Colonic mucosa (tissue), 4 donors: ENCODE measurements around the gene XPR1. TPM values are rescaled to one million over a fixed set of nuclear protein-coding genes. Genes with fewer than 3 reads are reported as not detected.
"Not testable (repeated sequence)": the region's sequence is repeated elsewhere in the genome, so short reads cannot be mapped to it uniquely, and the experiment has no call there.

Experiments used
- DNase-seq: peaks from one replicate; pipeline ENCODE4 v3.0.0-alpha.2; 2020
- H3K27ac ChIP-seq: fragments of 200-600 bp; one replicate; pipeline ENCODE4 v1.8.0; 2021
- H3K27me3 ChIP-seq: fragments of 200-600 bp; one replicate; pipeline ENCODE4 v1.8.0; 2021
- H3K36me3 ChIP-seq: fragments of 200-600 bp; one replicate; pipeline ENCODE4 v1.8.0; 2021
- H3K4me1 ChIP-seq: fragments of 200-600 bp; one replicate; pipeline ENCODE4 v1.8.0; 2021; ENCODE audit warnings: mild to moderate bottlenecking
- H3K4me3 ChIP-seq: fragments of 200-600 bp; one replicate; pipeline ENCODE4 v1.8.0; 2021
- H3K9ac ChIP-seq, 2 donors: one replicate each; pipeline ENCODE4 v1.7.0; 2013; ENCODE audit warnings: control low read depth in 2 of 2, low read depth in 2 of 2, low read length in 2 of 2
- H3K9me3 ChIP-seq: fragments of 200-600 bp; one replicate; pipeline ENCODE4 v1.8.0; 2021
- CTCF ChIP-seq: fragments of 200-600 bp; IDR thresholded peaks from one replicate; pipeline ENCODE4 v1.8.0; 2022; ENCODE audit warnings: antibody characterized with exemption, mild to moderate bottlenecking
- intact Hi-C: fragments of 100-400 bp; cut with DNase I; formaldehyde crosslinking; loops from one replicate; pipeline ENCODE4 v1.14.1; 2022
- total RNA-seq, 2 donors: library from RNA; stranded (reverse); fragmentation: NEBNext Ultra II Directional in 1 of 2; extraction: Animal tissue kit (Norgen Biotek cat#: 25700) in 1 of 2; gene quantifications; one replicate each; pipeline ENCODE4 v1.2.1, GENCODE V29; 2021
- donor health status: healthy.
- donor health status: DM: no; HTN: no; CAD: no.
- donor health status: DM: no; HTN: no; CAD: no.

Gene XPR1
- total RNA-seq, 2 donors from 2014 or later = 20.5 to 25.8 TPM

- Histone ChIP-seq H3K9me3 (no peaks in the 10 kb centered on the region), H3K4me3 (no peak overlapping the region), H3K36me3 (no peaks in the 10 kb centered on the region), H3K9ac (no peak overlapping the region), H3K27ac (no peak overlapping the region), H3K4me1 (no peaks in the 10 kb centered on the region), H3K27me3 (no peaks in the 10 kb centered on the region)
- TF ChIP-seq CTCF = no peak
- DNase-seq = no peak
- intact Hi-C loops = no loop called here
Observed at GRCh38 chr1:180786624-180787023, 154.8 kb downstream of the XPR1 start.

GRCh38 chr1:180787628-180788307, 155.9 kb downstream of the XPR1 start:
- no peak for TF ChIP-seq CTCF
- Histone ChIP-seq H3K4me3 (no peak overlapping the region), H3K36me3 (no peaks in the 10 kb centered on the region), H3K9me3 (no peaks in the 10 kb centered on the region), H3K4me1 (no peaks in the 10 kb centered on the region), H3K9ac (no peak overlapping the region), H3K27me3 (no peaks in the 10 kb centered on the region), H3K27ac (no peak overlapping the region)
- intact Hi-C loops = no loop called here
- DNase-seq = no peak

GRCh38 chr1:180789460-180789859, 157.6 kb downstream of the XPR1 start:
- H3K9ac ChIP-seq = no peak overlapping the region
- no peak overlapping the region for H3K4me3 ChIP-seq
- DNase-seq = no peak
- H3K4me1 ChIP-seq = no peaks in the 10 kb centered on the region
- no peaks in the 10 kb centered on the region for H3K27me3 ChIP-seq
- no peaks in the 10 kb centered on the region for H3K36me3 ChIP-seq
- intact Hi-C loops = no loop called here
- TF ChIP-seq CTCF = no peak
- no peaks in the 10 kb centered on the region for H3K9me3 ChIP-seq
- H3K27ac ChIP-seq = no peak overlapping the region

GRCh38 chr1:180791152-180791551, 159.3 kb downstream of the XPR1 start:
- H3K4me1 ChIP-seq, H3K36me3 ChIP-seq, intact Hi-C loops, DNase-seq, H3K9me3 ChIP-seq, H3K27ac ChIP-seq, H3K9ac ChIP-seq, H3K4me3 ChIP-seq, H3K27me3 ChIP-seq: not testable (repeated sequence)

GRCh38 chr1:180791806-180792205, 160.0 kb downstream of the XPR1 start:
- H3K9me3 ChIP-seq = no peaks in the 10 kb centered on the region
- H3K4me3 ChIP-seq = no peak overlapping the region
- H3K27me3 ChIP-seq = no peaks in the 10 kb centered on the region
- intact Hi-C loops = no loop called here
- TF ChIP-seq CTCF = no peak
- H3K36me3 ChIP-seq = no peaks in the 10 kb centered on the region
- H3K9ac ChIP-seq = no peak overlapping the region
- no peak for DNase-seq
- no peak overlapping the region for H3K27ac ChIP-seq
- H3K4me1 ChIP-seq = no peaks in the 10 kb centered on the region

- Histone ChIP-seq H3K36me3 (no peaks in the 10 kb centered on the region), H3K27me3 (no peaks in the 10 kb centered on the region), H3K9me3 (no peaks in the 10 kb centered on the region), H3K4me1 (no peaks in the 10 kb centered on the region), H3K4me3 (no peak overlapping the region), H3K27ac (no peak overlapping the region), H3K9ac (no peak overlapping the region)
- no peak for TF ChIP-seq CTCF
- intact Hi-C loops = no loop called here
- no peak for DNase-seq
Observed at GRCh38 chr1:180793451-180793850, 161.6 kb downstream of the XPR1 start.
